NOMO-1 treated with DMSO at 0.1 percent for 48 hours (cell line): Measurements from ENCODE around the gene TMEM150C.
"Not testable (repeated sequence)": the region's sequence is repeated elsewhere in the genome, so short reads cannot be mapped to it uniquely, and the experiment has no call there.

Experiments used
- DNase-seq: peaks from one replicate; lab custom pipeline; 2025; ENCODE audit not compliant: unreplicated experiment; lab: John Stamatoyannopoulos, UW

TMEM150C gene

DNA sequence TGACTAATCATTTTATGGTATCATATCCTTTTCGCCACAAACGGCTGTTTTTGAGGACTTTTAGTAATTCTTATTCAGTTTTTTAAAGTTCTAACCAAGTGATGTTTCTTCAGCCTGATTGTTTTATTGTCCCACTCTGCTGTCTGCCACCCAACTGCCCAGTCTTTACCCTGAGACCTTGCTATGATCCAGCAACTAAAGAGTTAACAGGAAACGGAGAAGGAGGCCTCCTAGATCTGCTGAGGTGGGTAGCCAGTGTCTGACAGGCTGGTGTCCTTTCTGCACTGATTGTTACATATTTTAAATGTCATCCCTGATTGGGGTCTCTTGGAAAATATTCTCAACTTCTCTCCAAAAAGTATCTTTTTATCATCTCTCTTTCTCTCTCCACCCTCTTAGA is 7.9 kb upstream of the TMEM150C start:
- DNase-seq: no peak

DNA sequence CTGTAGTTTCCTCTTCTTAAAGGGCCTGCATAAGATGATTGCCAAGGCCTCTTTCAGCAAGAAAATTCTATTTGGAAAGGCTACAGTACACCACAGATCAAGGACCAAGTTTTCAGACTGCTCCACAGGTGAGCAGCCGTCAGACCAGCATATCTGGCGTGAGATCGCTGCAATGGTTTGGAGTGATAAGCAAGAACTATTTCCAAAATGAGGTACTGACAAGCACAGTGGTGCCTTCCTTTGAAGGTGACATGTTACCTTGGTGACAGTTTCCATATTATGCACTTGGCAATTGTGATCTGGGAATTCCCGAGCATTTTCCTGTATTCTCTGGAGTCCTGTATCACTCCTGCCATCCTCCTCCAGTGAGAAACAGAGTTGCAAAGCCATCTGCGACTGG is 7.3 kb upstream of the TMEM150C start:
- DNase-seq: no peak

GRCh38 chr4:82567444-82567843 is 5.7 kb upstream of the TMEM150C start:
- no peak for DNase-seq

- no peak for DNase-seq
Measured at GRCh38 chr4:82562564-82562854, 721 bp upstream of the TMEM150C start.

GRCh38 chr4:82560853-82561785 is 669 bp downstream of the TMEM150C start:
- DNase-seq: no peak

DNA sequence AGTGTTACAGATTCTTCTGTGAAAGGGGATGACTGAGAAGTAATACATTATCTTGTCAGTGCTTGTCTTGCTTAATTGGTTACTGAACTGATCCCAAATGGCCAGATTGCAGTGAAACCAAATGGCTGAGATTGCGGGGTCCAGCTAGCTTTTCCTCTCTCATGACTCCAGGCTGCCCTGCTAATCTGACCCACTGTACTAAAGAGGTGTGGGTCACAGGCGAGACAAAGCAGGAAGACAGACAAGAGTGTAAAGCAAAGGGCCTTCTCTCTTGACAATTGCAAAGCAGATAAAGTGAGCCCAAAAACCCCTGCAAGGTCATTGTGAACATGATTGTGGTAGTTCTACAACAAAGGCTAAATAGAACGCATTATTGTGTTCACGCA is 2.1 kb downstream of the TMEM150C start:
- DNase-seq: no peak

GRCh38 chr4:82559090-82559734 is 2.6 kb downstream of the TMEM150C start:
- not testable (repeated sequence) for DNase-seq

DNA sequence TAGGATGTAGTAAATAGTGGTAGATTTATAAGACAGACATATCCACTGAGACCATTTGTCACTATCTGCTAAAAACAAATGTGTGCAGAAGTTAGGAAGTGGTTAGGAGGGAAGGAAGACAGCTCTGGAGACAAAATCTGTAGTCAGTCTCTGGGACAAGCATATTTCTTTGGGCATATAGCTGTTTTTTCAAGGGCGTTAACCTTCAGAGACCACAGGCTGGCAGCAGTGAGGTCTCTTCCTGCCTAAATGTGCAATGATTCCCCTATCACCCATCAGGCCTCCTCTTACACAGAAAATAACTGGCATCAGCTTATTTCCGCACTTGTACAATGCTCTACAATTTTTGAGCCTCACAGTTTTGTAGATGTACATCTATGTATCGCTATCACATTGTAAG is 6.5 kb downstream of the TMEM150C start:
- no peak for DNase-seq

GRCh38 chr4:82553020-82553419 is 8.8 kb downstream of the TMEM150C start:
- DNase-seq: no peak

DNA sequence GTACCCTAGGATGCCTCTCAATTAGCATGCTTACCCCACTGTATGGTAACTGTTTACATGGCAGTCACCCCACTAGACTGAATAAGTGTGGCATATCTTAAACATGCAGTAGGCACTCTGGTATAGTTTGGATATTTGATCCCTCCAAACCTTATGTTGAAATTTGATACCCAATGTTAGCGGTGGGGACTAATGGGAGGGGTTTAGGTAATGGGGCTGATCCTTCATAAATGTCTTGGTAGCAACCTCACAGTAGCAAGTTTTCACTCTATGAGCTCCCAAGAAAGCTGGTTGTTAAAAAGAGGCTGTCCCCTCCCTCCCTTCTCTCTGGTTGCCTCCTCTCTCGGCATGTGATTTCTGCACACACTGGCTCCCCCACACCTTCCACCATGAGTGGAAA is 10.1 kb downstream of the TMEM150C start:
- no peak for DNase-seq

DNA sequence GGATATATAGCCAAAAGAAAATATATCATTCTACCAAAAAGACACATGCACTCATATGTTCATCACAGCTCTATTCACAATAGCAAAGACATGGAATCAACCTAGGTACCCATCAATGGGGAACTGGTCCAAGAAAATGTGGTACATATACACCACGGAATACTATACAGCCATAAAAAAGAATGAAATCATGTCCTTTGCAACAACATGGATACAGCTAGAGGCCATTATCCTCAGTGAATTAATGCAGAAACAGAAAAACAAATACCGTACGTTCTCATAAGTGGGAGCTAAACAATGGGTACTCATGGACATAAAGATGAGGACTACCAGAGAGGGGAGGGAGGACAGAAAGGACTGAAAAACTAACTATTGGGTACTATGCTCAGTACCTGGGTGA is 13.9 kb downstream of the TMEM150C start:
- not testable (repeated sequence) for DNase-seq

- no peak for DNase-seq
Measured at GRCh38 chr4:82543131-82543530, 18.7 kb downstream of the TMEM150C start.

- DNase-seq: no peak
Measured at GRCh38 chr4:82542642-82543041, 19.1 kb downstream of the TMEM150C start.

DNA sequence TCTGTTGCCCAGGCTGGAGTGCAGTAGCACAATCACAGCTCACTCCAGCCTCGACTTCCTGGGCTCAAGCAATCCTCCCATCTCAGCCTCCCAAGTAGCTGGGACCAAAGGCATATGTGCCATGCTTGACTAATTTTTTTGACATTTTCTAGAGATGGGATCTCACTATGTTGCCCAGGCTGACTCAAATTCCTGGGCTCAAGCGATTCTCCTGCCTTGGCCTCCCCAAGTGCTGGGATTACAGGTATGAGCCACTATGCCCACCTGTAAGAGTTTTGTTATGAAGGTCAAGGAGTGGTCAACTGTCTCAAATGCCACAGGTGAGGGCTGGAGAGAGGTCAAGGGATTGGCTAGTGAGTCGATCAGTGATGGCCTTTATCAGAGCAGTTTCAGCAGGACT is 32.5 kb downstream of the TMEM150C start:
- no peak for DNase-seq

DNA sequence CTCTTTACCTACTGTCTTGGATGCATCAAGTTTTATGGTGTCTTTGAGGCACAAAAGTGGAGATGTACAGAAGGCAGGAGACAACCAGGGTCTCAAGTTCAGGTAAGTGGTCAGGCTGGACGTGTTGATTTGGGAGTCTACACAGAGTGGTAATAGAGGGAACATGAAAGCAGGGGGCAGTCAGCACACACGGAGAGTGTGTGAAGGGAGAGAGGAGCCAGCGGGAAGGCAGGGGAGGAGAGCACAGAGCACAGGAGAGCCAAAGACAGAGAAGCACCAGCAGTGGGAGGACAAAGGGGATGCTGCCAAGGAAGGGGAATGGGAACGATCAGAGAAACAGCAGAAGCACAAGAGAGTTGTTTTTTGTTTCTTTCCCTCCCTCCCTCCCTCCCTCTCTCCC is 32.9 kb downstream of the TMEM150C start:
- DNase-seq: no peak

- DNase-seq: no peak
Measured at GRCh38 chr4:82528074-82528473, 33.7 kb downstream of the TMEM150C start.

DNA sequence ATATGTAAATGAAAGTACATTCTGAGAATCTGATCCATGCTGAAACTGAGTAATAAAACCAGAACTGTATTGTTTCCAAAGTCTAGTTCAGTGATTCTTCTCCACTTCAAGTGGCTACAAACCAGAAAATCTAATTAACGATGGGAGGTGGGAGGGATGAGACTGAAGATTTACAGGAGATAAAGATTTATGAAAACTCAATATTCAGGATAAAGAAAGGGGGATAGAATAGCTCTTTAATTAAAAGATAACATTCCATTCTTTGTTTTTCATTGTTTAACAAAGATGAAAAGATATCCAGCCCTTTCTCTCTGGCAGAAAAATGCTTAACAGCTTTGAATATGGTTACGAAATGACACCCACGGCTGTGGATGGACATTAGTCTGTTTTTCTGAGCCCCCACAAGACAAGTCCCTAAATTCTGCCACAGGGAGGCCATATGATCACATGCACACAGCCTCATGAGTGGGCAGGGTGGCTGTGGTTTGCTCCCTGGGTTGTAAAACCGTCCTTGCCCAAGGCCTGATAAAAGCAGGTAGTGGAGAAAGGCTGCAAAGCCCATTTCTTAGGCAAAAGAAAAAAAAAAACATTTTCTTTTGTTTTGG is 36.4 kb downstream of the TMEM150C start:
- no peak for DNase-seq

DNA sequence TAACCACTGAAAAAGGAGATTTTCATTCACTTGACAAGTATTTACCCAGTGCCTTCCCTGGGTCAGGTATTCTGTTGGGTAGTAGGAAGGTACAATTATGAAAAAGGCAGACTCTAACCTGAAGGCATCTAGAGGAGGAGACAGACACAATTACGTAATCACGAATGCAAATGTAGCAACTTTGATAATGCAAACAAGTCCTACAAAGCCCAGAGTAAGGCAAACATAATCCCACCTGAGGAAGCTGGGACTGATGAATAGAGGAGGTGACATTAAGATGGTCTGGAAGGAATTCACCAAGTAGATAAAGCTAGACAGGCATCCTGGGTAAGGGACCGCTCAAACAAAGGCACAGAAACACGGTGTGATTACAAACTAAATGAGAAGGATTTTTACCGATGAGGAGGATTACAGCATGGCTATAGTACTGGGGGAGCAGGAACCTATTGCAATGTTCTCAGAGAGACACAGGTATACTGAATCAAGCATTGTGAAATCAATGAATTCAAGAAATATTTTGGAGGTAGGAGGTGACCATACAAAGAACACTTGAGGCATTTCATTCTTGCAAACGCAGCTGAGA is 37.1 kb downstream of the TMEM150C start:
- no peak for DNase-seq

DNA sequence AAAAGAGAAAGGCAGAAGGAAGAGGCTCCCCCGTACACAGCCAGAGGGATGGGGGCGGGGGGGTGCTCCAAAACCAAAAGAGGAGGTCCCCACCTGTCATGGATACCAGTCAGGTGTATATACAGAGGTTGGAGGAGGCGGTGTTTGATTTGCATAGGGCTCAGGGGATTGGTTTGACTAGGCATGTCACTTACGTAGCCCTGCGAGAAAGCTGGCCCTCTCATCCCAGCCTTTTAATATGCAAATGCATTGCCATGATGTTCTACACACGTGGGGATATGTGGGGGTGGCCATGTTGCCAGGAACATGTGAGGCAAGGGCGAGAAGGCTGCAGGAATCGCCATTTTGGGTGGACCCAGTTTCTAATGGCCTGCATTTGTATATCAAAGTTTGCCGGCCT is 38.6 kb downstream of the TMEM150C start:
- no peak for DNase-seq

- DNase-seq: no peak
Measured at GRCh38 chr4:82522472-82522871, 39.3 kb downstream of the TMEM150C start.

DNA sequence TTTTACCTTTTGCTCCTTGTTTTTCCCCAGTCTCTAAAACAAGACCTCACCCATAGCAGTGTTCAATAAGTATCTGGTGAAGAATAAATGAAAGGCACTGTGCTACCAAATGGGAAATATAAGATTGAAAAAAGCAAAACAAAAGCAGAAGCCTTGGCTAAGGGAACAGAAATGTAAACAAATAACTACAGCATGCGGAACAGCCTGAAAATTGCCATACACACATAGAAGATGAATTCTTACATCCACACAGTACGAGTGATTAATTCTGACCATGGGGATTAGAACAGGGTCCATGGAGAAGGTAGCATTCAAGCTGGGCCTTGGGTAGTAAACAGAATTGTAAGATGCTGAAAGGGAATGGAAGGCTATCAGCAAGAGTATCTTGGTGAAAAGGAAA is 40.5 kb downstream of the TMEM150C start:
- no peak for DNase-seq

- no peak for DNase-seq
Measured at GRCh38 chr4:82519776-82520175, 42.0 kb downstream of the TMEM150C start.
